Body of pancreas (tissue), 4 donors: ENCODE measurements around the gene PPP1R15B. TPM values are rescaled to one million over a fixed set of nuclear protein-coding genes. Genes with fewer than 3 reads are reported as not detected.

ENCODE experiments used
- ATAC-seq: fragments of 150-250 bp; one replicate; pipeline ENCODE4 v1.9.1; 2016
- DNase-seq, 4 donors: peaks; one replicate each; pipeline ENCODE4 v3.0.0-alpha.2; 2019
- H3K27ac ChIP-seq, 4 donors: fragments of 200-600 bp; sonication (generic); 1 replicate in 3 of 4; 2 replicates in 1 of 4; pipeline versions ENCODE4 v1.5.1 to v1.6.1; 2016 to 2019; ENCODE audit warnings: mild to moderate bottlenecking in 1 of 4, mixed read lengths in 1 of 4, moderate library complexity in 1 of 4
- H3K27me3 ChIP-seq, 2 donors: fragments of 200-600 bp; sonication (generic); one replicate each; pipeline ENCODE4 v1.6.0; 2016; ENCODE audit warnings: mild to moderate bottlenecking in 1 of 2
- H3K36me3 ChIP-seq, 2 donors: fragments of 200-600 bp; sonication (generic); replicated peaks in 1 of 2; 2 replicates each; pipeline ENCODE4 v1.5.1; 2016; ENCODE audit warnings: low read depth in 2 of 2; ENCODE audit not compliant: insufficient read depth in 1 of 2
- H3K4me1 ChIP-seq: fragments of 200-600 bp; sonication (generic); one replicate; pipeline ENCODE4 v1.6.0; 2016
- H3K4me3 ChIP-seq, 2 donors: fragments of 200-600 bp; sonication (generic); 1 replicate in 1 of 2; 2 replicates in 1 of 2; pipeline ENCODE4 v1.5.1; 2016 to 2019
- H3K9me3 ChIP-seq, 3 donors: fragments of 200-600 bp; sonication (generic); 1 replicate in 2 of 3; 2 replicates in 1 of 3; pipeline ENCODE4 v1.5.1; 2016
- CTCF ChIP-seq, 7 experiments: fragments of 450-650 bp in 4 of 7; fragments of 200-600 bp in 3 of 7; sonication (generic) in 3 of 7; IDR thresholded peaks; one replicate each; pipeline ENCODE4 v1.5.1; 2016 to 2019; ENCODE audit warnings: antibody characterized with exemption in 7 of 7
- POLR2A ChIP-seq, 3 donors: fragments of 450-650 bp; IDR thresholded peaks; one replicate each; pipeline ENCODE4 v1.6.1; 2016; ENCODE audit warnings: antibody characterized with exemption in 3 of 3, mild to moderate bottlenecking in 2 of 3
- WGBS, 2 donors: methylation state at CpG; one replicate each; pipeline ENCODE4 v1.1.5; 2017; 5-methylcytosine and 5-hydroxymethylcytosine counted together
- intact Hi-C: fragments of 100-400 bp; cut with DNase I; formaldehyde crosslinking; loops from one replicate; pipeline ENCODE4 v1.15.1; 2023
- total RNA-seq, 2 donors: library from RNA; depleted of rRNA; stranded (reverse); fragments of >200 nt; gene quantifications; one replicate each; pipeline ENCODE4 v1.1.0, GENCODE V29; 2016

The PPP1R15B gene
- 10 to 100 TPM; 32.9 to 34.3 TPM for total RNA-seq

- no peaks in the 10 kb centered on the region for H3K27me3 ChIP-seq
- intact Hi-C loops = no loop called here
- H3K27ac ChIP-seq = peak within 1 kb of the TSS; percentile 93 to 100 (median 97)
- TF ChIP-seq POLR2A (IDR thresholded peaks at IDR 0.05) = peak; percentile 90 to 98 (median 97)
- TF ChIP-seq CTCF (IDR thresholded peaks at IDR 0.05) = peak in 1 of 7 experiments; percentile 20
- peak within 1 kb of the TSS; percentile 60 to 61 for H3K4me3 ChIP-seq
- no peaks in the 10 kb centered on the region for H3K36me3 ChIP-seq
- WGBS, 2 donors = 0% methylated on average over 20 to 67 of the region's 69 CpGs
- no peaks in the 10 kb centered on the region for H3K9me3 ChIP-seq
- ATAC-seq (peak; percentile 95), DNase-seq (peak; percentile 97 to 99 (median 98))
- peaks cover 22% of the 10 kb centered on the region for H3K4me1 ChIP-seq
These were observed at the start of gene PPP1R15B for GRCh38 chr1:204411451-204412204. Gene PPP1R15B (minus strand): TSS chr1:204411817. CDS start chr1:204411411, 406 bp downstream.

GRCh38 chr1:204460346-204460745, 48.7 kb upstream of the PPP1R15B start:
- intact Hi-C loops = no loop called here
- Histone ChIP-seq H3K4me3 (no peak overlapping the region), H3K36me3 (no peaks in the 10 kb centered on the region), H3K27me3 (no peaks in the 10 kb centered on the region), H3K27ac (no peak overlapping the region), H3K9me3 (no peaks in the 10 kb centered on the region), H3K4me1 (peaks cover 13% of the 10 kb centered on the region)
- no peak for ATAC-seq
- WGBS, 2 donors = 89 to 94% methylated on average over 8 of the region's 8 CpGs
- TF ChIP-seq POLR2A (IDR thresholded peaks at IDR 0.05) (no peak), CTCF (IDR thresholded peaks at IDR 0.05) (no peak)
- DNase-seq = no peak

GRCh38 chr1:204459706-204460105, 48.1 kb upstream of the PPP1R15B start:
- no peaks in the 10 kb centered on the region for H3K9me3 ChIP-seq
- H3K4me3 ChIP-seq = no peak overlapping the region
- ATAC-seq = no peak
- intact Hi-C loops = no loop called here
- H3K27ac ChIP-seq = no peak overlapping the region
- no peak for DNase-seq
- peaks cover 10% of the 10 kb centered on the region for H3K4me1 ChIP-seq
- 68 to 100% methylated on average over 4 of the region's 4 CpGs for WGBS, 2 donors
- TF ChIP-seq POLR2A (IDR thresholded peaks at IDR 0.05) (no peak), CTCF (IDR thresholded peaks at IDR 0.05) (no peak)
- H3K27me3 ChIP-seq = no peaks in the 10 kb centered on the region
- H3K36me3 ChIP-seq = no peaks in the 10 kb centered on the region

GRCh38 chr1:204457666-204458065, 46.0 kb upstream of the PPP1R15B start:
- H3K9me3 ChIP-seq = no peaks in the 10 kb centered on the region
- TF ChIP-seq POLR2A (IDR thresholded peaks at IDR 0.05) = no peak
- TF ChIP-seq CTCF (IDR thresholded peaks at IDR 0.05) = no peak
- ATAC-seq (no peak), DNase-seq (no peak)
- WGBS, 2 donors = 77 to 89% methylated on average over 3 to 5 of the region's 5 CpGs
- no peak overlapping the region for H3K27ac ChIP-seq
- H3K4me1 ChIP-seq = peaks cover 7% of the 10 kb centered on the region
- intact Hi-C loops = no loop called here
- H3K36me3 ChIP-seq = no peaks in the 10 kb centered on the region
- H3K27me3 ChIP-seq = no peaks in the 10 kb centered on the region
- no peak overlapping the region for H3K4me3 ChIP-seq
